Breast epithelium (tissue), 4 donors: Measurements from ENCODE around the gene SLC5A6. TPM values are rescaled to one million over a fixed set of nuclear protein-coding genes. Genes with fewer than 3 reads are reported as not detected.

Source experiments
- DNase-seq, 2 donors: peaks; one replicate each; pipeline ENCODE4 v3.0.0-alpha.2; 2019; ENCODE audit warnings: low spot score in 2 of 2
- H3K27ac ChIP-seq, 2 donors: fragments of 200-600 bp; sonication (generic) in 1 of 2; one replicate each; pipeline ENCODE4 v1.5.1; 2016 to 2019; ENCODE audit warnings: mild to moderate bottlenecking in 1 of 2
- H3K27me3 ChIP-seq, 2 donors: fragments of 200-600 bp; sonication (generic) in 1 of 2; one replicate each; pipeline versions ENCODE4 v1.5.1 to v1.6.0; 2017 to 2019; ENCODE audit warnings: control low read depth in 1 of 2, mild to moderate bottlenecking in 1 of 2
- H3K36me3 ChIP-seq: fragments of 200-600 bp; one replicate; pipeline ENCODE4 v1.5.1; 2019
- H3K4me1 ChIP-seq, 2 donors: fragments of 200-600 bp; sonication (generic); one replicate each; pipeline ENCODE4 v1.5.1; 2016 to 2019; ENCODE audit warnings: control low read depth in 1 of 2
- H3K4me3 ChIP-seq, 3 donors: fragments of 200-600 bp; sonication (generic); 1 replicate in 2 of 3; 2 replicates in 1 of 3; pipeline ENCODE4 v1.5.1; 2016 to 2019; ENCODE audit warnings: mild to moderate bottlenecking in 3 of 3, moderate library complexity in 2 of 3
- H3K9me3 ChIP-seq, 2 donors: fragments of 200-600 bp; sonication (generic) in 1 of 2; one replicate each; pipeline ENCODE4 v1.5.1; 2016 to 2019; ENCODE audit warnings: control low read depth in 1 of 2
- CTCF ChIP-seq, 3 donors: fragments of 450-650 bp; IDR thresholded peaks; one replicate each; pipeline ENCODE4 v1.5.1; 2016 to 2017; ENCODE audit warnings: antibody characterized with exemption in 3 of 3, mild to moderate bottlenecking in 3 of 3, moderate library complexity in 3 of 3
- POLR2A ChIP-seq: fragments of 450-650 bp; IDR thresholded peaks from one replicate; pipeline ENCODE4 v1.6.1; 2016; ENCODE audit warnings: antibody characterized with exemption, mild to moderate bottlenecking, moderate library complexity
- POLR2AphosphoS5 ChIP-seq, 3 donors: sonication (generic); formaldehyde crosslinking; IDR thresholded peaks; one replicate each; pipeline ENCODE4 v1.6.1; 2017; ENCODE audit warnings: antibody characterized with exemption in 3 of 3
- intact Hi-C: fragments of 100-400 bp; cut with DNase I; formaldehyde crosslinking; loops from one replicate; pipeline ENCODE4 v1.15.1; 2023; ENCODE audit warnings: low total_unique reads
- total RNA-seq, 3 donors: library from RNA; depleted of rRNA; stranded (reverse); fragments of >200 nt; gene quantifications; one replicate each; pipeline ENCODE4 v1.1.0, GENCODE V29; 2016

SLC5A6 gene
- total RNA-seq, 3 donors from 2014 or later = 43.4 to 86.2 (median 84.9) TPM

GRCh38 chr2:27194538-27195354 lies 17.3 kb downstream of the SLC5A6 start:
- intact Hi-C loops = no loop called here
- no peak for DNase-seq
- Histone ChIP-seq H3K4me1 (no peaks in the 10 kb centered on the region), H3K27me3 (no peaks in the 10 kb centered on the region), H3K36me3 (no peaks in the 10 kb centered on the region), H3K4me3 (no peak overlapping the region), H3K9me3 (no peaks in the 10 kb centered on the region), H3K27ac (no peak overlapping the region)
- TF ChIP-seq POLR2A (no peak), CTCF (IDR thresholded peaks at IDR 0.05) (no peak), POLR2AphosphoS5 (IDR thresholded peaks at IDR 0.05) (no peak)

GRCh38 chr2:27191070-27191829 lies 20.8 kb downstream of the SLC5A6 start:
- DNase-seq = peak in 1 of 2 donors; percentile 53
- no peak overlapping the region for H3K27ac ChIP-seq

GRCh38 chr2:27189989-27190388 lies 22.1 kb downstream of the SLC5A6 start:
- no peaks in the 10 kb centered on the region for H3K4me1 ChIP-seq
- H3K36me3 ChIP-seq = no peaks in the 10 kb centered on the region
- H3K27me3 ChIP-seq = no peaks in the 10 kb centered on the region
- intact Hi-C loops = no loop called here
- no peak overlapping the region for H3K27ac ChIP-seq
- no peaks in the 10 kb centered on the region for H3K9me3 ChIP-seq
- TF ChIP-seq POLR2AphosphoS5 (IDR thresholded peaks at IDR 0.05) = no peak
- no peak for TF ChIP-seq CTCF (IDR thresholded peaks at IDR 0.05)
- no peak for TF ChIP-seq POLR2A
- no peak overlapping the region for H3K4me3 ChIP-seq
- no peak for DNase-seq

More at GRCh38 chr2:27191070-27191829, 20.8 kb downstream of the SLC5A6 start:
- H3K4me3 ChIP-seq = no peak overlapping the region
- no peaks in the 10 kb centered on the region for H3K9me3 ChIP-seq
- intact Hi-C loops = no loop called here
- no peaks in the 10 kb centered on the region for H3K4me1 ChIP-seq
- TF ChIP-seq CTCF (IDR thresholded peaks at IDR 0.05) (peak; percentile 29 to 56 (median 43)), POLR2AphosphoS5 (IDR thresholded peaks at IDR 0.05) (no peak)
- no peaks in the 10 kb centered on the region for H3K36me3 ChIP-seq
- no peaks in the 10 kb centered on the region for H3K27me3 ChIP-seq

- Histone ChIP-seq H3K9me3 (no peaks in the 10 kb centered on the region), H3K4me1 (no peaks in the 10 kb centered on the region), H3K36me3 (no peaks in the 10 kb centered on the region), H3K4me3 (no peak overlapping the region), H3K27ac (peak overlapping the region in 1 of 2 donors; percentile 91), H3K27me3 (no peaks in the 10 kb centered on the region)
- no peak for TF ChIP-seq POLR2AphosphoS5 (IDR thresholded peaks at IDR 0.05)
- no peak for TF ChIP-seq CTCF (IDR thresholded peaks at IDR 0.05)
- TF ChIP-seq POLR2A = no peak
- intact Hi-C loops = no loop called here
- DNase-seq = no peak
Measured at GRCh38 chr2:27186613-27187345, 25.3 kb downstream of the SLC5A6 start.
